Measurements from ENCODE around the gene ZNF362.

ZNF362 gene

GRCh38 chr1:33272930-33273329 is 16.6 kb downstream of the ZNF362 start:
- no peak overlapping the region for H3K27ac ChIP-seq
- TF ChIP-seq ZFX (IDR thresholded peaks at IDR 0.05) = no peak

GRCh38 chr1:33273406-33273805 is 17.1 kb downstream of the ZNF362 start:
- H3K27ac ChIP-seq = no peak overlapping the region
- TF ChIP-seq CTCF (conservative IDR thresholded peaks at IDR 0.05) = no peak
- no peak for TF ChIP-seq ZFX (IDR thresholded peaks at IDR 0.05)

- TF ChIP-seq ZFX (IDR thresholded peaks at IDR 0.05) (no peak), CTCF (conservative IDR thresholded peaks at IDR 0.05) (no peak)
- no peak overlapping the region for H3K27ac ChIP-seq
These were observed 17.7 kb downstream of the ZNF362 start for GRCh38 chr1:33273961-33274371.

GRCh38 chr1:33274446-33274845 is 18.2 kb downstream of the ZNF362 start:
- TF ChIP-seq CTCF (conservative IDR thresholded peaks at IDR 0.05) (no peak), ZFX (IDR thresholded peaks at IDR 0.05) (no peak)
- H3K27ac ChIP-seq = no peak overlapping the region

GRCh38 chr1:33275195-33275594 is 18.9 kb downstream of the ZNF362 start:
- H3K27ac ChIP-seq = no peak overlapping the region
- TF ChIP-seq ZFX (IDR thresholded peaks at IDR 0.05) (no peak), CTCF (conservative IDR thresholded peaks at IDR 0.05) (no peak)

GRCh38 chr1:33275706-33276572 is 19.6 kb downstream of the ZNF362 start:
- no peak overlapping the region for H3K27ac ChIP-seq

GRCh38 chr1:33276573-33277298 is 20.4 kb downstream of the ZNF362 start:
- H3K27ac ChIP-seq = no peak overlapping the region
- TF ChIP-seq CTCF (conservative IDR thresholded peaks at IDR 0.05) = no peak
- no peak for TF ChIP-seq ZFX (IDR thresholded peaks at IDR 0.05)

More at GRCh38 chr1:33275706-33276572, 19.6 kb downstream of the ZNF362 start:
- TF ChIP-seq CTCF (conservative IDR thresholded peaks at IDR 0.05) (no peak), ZFX (IDR thresholded peaks at IDR 0.05) (no peak)
